ENCODE results near the gene SLC26A1. TPM values are rescaled to one million over a fixed set of nuclear protein-coding genes. Genes with fewer than 3 reads are reported as not detected.
A peak's percentile ranks its signal among the peaks of the same experiment; 100 is the strongest.

SLC26A1 gene
- total RNA-seq, 2 donors from 2014 or later: 1.6 TPM

DNA sequence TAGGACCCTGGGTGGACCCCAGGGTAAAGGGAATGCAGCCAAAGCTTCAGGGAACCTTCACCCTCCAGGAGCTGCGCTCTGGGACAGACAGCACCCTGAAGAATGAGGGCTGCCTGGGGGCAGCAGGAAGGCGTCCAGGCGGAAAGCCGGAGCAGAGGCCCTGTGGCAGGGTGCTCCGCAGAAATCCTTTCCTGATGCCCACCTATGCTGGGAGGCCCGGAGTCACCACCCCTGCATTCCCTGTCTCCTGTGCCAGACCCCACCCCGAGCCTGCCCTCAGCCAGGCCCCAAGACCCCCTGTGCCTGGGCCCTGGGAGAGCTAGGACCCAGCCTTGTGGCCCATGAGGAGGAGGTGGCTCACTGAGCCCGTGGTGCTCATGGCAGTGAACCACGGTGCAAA is 18.5 kb downstream of the SLC26A1 start:
- no peak overlapping the region for H3K4me3 ChIP-seq
- H3K27me3 ChIP-seq: no peaks in the 10 kb centered on the region
- no peak for ATAC-seq
- no peak for DNase-seq
- 81 to 94% methylated on average over 2 to 9 of the region's 9 CpGs for WGBS, 2 donors
- peaks cover 24% of the 10 kb centered on the region for H3K4me1 ChIP-seq
- H3K36me3 ChIP-seq (replicated peaks in 1 of 2; ENCODE audit: insufficient read depth in 1 of 2, low read depth in 2 of 2): no peaks in the 10 kb centered on the region
- intact Hi-C loops (cut with DNase I): no loop called here
- no peaks in the 10 kb centered on the region for H3K9me3 ChIP-seq
- H3K27ac ChIP-seq: no peak overlapping the region
- no peak for TF ChIP-seq POLR2A (IDR thresholded peaks at IDR 0.05)
- TF ChIP-seq, protein P1, sequence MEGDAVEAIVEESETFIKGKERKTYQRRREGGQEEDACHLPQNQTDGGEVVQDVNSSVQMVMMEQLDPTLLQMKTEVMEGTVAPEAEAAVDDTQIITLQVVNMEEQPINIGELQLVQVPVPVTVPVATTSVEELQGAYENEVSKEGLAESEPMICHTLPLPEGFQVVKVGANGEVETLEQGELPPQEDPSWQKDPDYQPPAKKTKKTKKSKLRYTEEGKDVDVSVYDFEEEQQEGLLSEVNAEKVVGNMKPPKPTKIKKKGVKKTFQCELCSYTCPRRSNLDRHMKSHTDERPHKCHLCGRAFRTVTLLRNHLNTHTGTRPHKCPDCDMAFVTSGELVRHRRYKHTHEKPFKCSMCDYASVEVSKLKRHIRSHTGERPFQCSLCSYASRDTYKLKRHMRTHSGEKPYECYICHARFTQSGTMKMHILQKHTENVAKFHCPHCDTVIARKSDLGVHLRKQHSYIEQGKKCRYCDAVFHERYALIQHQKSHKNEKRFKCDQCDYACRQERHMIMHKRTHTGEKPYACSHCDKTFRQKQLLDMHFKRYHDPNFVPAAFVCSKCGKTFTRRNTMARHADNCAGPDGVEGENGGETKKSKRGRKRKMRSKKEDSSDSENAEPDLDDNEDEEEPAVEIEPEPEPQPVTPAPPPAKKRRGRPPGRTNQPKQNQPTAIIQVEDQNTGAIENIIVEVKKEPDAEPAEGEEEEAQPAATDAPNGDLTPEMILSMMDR (IDR thresholded peaks at IDR 0.05): no peak

DNA sequence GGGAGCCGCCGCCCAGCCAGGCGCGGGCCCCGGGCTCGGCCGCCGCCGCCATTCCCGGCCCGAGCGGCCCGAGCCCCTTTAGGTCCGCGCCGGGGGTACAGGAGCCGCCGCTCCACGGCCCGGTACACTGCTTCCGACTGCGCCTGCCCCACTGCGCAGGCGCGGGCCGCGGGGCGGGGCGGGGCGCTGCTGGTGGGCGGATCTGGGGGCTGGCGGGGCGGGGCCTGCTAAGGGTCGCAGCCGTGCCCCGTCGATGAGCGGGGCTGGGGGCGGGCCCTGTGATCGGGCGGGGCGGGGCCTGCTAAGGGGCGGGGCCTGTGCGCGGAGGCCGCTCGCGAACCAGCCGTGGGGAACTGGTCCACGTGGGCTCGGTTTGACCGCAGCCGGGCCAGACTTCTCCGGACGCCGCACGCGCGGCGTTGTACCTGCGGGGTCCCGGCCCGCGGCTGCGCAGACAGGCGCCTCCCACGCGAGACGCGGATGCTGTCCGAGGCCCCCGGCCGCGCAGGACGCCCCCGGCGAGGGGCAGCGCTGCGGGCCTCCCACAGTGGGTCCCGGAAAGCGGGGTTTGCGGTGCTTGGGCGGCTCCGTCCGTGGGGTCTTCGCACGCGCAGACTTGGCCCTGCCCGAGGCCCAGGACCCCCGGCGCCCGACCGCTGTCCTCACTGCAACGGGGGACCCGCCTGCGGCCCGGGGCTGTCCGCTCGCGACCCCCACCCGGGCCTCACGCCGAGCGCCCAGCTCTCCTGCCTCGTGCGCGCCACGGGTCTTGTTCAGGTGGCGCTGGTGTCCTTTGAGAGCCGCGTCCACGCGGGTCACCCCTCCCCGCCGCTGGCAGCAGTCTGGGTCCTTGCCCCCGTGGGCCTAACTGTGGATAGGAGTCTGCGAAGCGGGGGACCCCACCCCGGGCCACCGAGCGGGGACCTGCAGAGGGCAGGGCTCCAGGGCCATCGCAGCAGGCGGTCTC is 19.5 kb downstream of the SLC26A1 start, which contains the start of gene DGKQ:
TSS of gene DGKQ (minus strand) at position 139 of the 967 bp plus-strand sequence. CDS start at position 52, 87 bp downstream.
- Histone ChIP-seq H3K4me1 (peaks cover 30% of the 10 kb centered on the region), H3K9me3 (no peaks in the 10 kb centered on the region), H3K27me3 (no peaks in the 10 kb centered on the region), H3K36me3 (replicated peaks in 1 of 2; ENCODE audit: insufficient read depth in 1 of 2, low read depth in 2 of 2) (no peaks in the 10 kb centered on the region), H3K4me3 (peak within 1 kb of the TSS; percentile 22 to 78), H3K27ac (no peak within 1 kb of the TSS)
- intact Hi-C loops (cut with DNase I): no loop called here
- no peak for TF ChIP-seq POLR2A (IDR thresholded peaks at IDR 0.05)
- TF ChIP-seq, protein P1 (IDR thresholded peaks at IDR 0.05): no peak
- peak; percentile 81 to 88 (median 86) for DNase-seq
- ATAC-seq: peak; percentile 95
- WGBS, 2 donors: 7 to 28% methylated on average over 14 to 95 of the region's 123 CpGs

- H3K27ac ChIP-seq: no peak overlapping the region
- DNase-seq: peak in 2 of 4 donors; percentile 43 to 47
- intact Hi-C loops (cut with DNase I): no loop called here
- no peaks in the 10 kb centered on the region for H3K36me3 ChIP-seq (replicated peaks in 1 of 2; ENCODE audit: insufficient read depth in 1 of 2, low read depth in 2 of 2)
- 2% methylated on average over 43 of the region's 65 CpGs; no CpG with 5 or more reads in 1 of the 2 donors for WGBS, 2 donors
- H3K4me1 ChIP-seq: peaks cover 34% of the 10 kb centered on the region
- no peaks in the 10 kb centered on the region for H3K27me3 ChIP-seq
- peak overlapping the region; percentile 22 to 78 for H3K4me3 ChIP-seq
- peak; percentile 40 for ATAC-seq
- TF ChIP-seq, protein P1 (IDR thresholded peaks at IDR 0.05): no peak
- TF ChIP-seq POLR2A (IDR thresholded peaks at IDR 0.05): no peak
- H3K9me3 ChIP-seq: no peaks in the 10 kb centered on the region
Observed at GRCh38 chr4:972651-973424, 20.4 kb downstream of the SLC26A1 start.

DNA sequence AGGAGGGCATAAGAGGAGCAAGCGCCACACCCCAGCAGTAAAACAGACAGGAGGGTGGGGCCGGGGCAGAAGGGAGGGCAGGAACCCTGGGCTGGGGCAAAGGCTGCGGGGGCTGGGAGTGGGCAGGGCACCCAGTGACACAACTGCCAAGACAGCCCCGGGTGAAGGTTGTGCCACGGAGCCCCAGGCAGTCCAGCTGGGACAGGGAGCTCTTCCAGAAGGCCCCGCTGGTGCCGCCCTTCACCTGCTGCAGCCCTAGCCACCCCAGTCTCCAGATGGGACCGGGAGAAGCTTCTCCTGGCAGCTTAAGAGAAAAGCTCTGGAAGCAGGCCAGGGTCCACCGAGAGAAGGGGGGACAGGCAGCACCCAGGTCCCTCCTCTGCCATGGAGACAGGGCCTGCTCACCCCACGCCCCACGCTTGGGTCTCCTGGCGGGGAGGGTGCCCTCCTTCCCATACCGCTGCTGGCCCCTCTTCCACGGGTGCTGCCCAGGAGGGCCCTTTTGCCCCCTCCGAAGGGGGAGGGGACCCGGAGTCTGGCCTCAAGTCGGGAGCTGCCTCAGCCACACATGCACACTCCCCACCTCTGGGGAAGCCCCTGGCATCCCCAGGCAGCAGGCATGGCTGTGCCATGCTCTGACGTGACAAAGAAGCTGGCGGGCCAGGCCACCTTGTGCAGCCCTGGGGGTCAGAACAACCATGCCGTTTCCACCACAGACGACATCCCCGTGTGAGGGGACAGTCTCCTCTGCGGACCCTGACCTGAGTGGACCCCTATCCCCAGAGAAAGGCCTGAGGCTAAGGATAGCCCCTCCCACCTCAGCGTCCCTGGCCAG is 21.3 kb downstream of the SLC26A1 start:
- no peak for DNase-seq
- Histone ChIP-seq H3K4me3 (no peak overlapping the region), H3K27me3 (no peaks in the 10 kb centered on the region), H3K9me3 (no peaks in the 10 kb centered on the region), H3K36me3 (replicated peaks in 1 of 2; ENCODE audit: insufficient read depth in 1 of 2, low read depth in 2 of 2) (no peaks in the 10 kb centered on the region), H3K4me1 (peaks cover 34% of the 10 kb centered on the region), H3K27ac (no peak overlapping the region)
- ATAC-seq: no peak
- TF ChIP-seq, protein P1 (IDR thresholded peaks at IDR 0.05): no peak
- TF ChIP-seq POLR2A (IDR thresholded peaks at IDR 0.05): no peak
- 56 to 83% methylated on average over 2 to 19 of the region's 24 CpGs for WGBS, 2 donors
- intact Hi-C loops (cut with DNase I): no loop called here

Data from body of pancreas (tissue), 4 donors.